ENCODE data around the gene LIPA.
A peak's percentile ranks its signal among the peaks of the same experiment; 100 is the strongest.
"Not testable (repeated sequence)": the region's sequence is repeated elsewhere in the genome, so short reads cannot be mapped to it uniquely, and the experiment has no call there.

LIPA gene

GRCh38 chr10:89256962-89257361, 5.4 kb upstream of the LIPA start:
- Histone ChIP-seq H3K4me1 (ENCODE audit: control insufficient read depth in 1 of 2, insufficient read depth in 2 of 2, low read length in 2 of 2) (no peaks in the 10 kb centered on the region), H3K36me3 (ENCODE audit: control insufficient read depth in 1 of 2, insufficient read depth in 2 of 2, low read length in 2 of 2) (no peaks in the 10 kb centered on the region), H3K27me3 (ENCODE audit: control insufficient read depth in 1 of 2, insufficient read depth in 2 of 2, low read length in 2 of 2) (no peaks in the 10 kb centered on the region), H3K27ac (ENCODE audit: low read depth, low read length) (no peak overlapping the region), H3K4me3 (ENCODE audit: low read depth in 1 of 2, low read length in 2 of 2) (no peak overlapping the region), H3K9me3 (ENCODE audit: control insufficient read depth in 1 of 2, low read length in 2 of 2) (peaks cover 0 to 2% of the 10 kb centered on the region in 2 donors), H3K9ac (ENCODE audit: low read depth in 1 of 2, low read length in 2 of 2) (no peak overlapping the region)

DNA sequence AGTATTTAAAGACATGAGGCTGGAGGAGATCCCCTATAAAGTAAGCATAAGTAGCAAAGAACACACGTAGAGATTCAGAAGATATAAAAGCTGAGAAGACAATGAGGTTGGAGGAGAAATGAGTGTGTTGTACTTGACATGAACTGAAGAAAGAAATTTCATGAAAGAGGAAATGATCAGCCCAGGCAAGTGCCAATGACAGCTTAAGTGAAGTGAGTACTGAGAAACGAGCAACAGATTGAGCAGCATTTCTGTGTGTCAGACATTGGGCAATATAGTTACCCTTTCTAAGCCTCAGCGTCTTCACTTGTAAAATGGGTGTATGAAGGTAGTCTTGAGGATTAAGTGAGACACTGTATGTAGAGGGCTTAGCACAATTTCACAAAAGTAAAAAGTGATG, 4.8 kb upstream of the LIPA start:
- no peak overlapping the region for H3K27ac ChIP-seq (ENCODE audit: low read depth, low read length)
- H3K4me1 ChIP-seq (ENCODE audit: control insufficient read depth in 1 of 2, insufficient read depth in 2 of 2, low read length in 2 of 2), result peaks cover 0 to under 1% of the 10 kb centered on the region in 2 donors
- no peak overlapping the region for H3K9ac ChIP-seq (ENCODE audit: low read depth in 1 of 2, low read length in 2 of 2)
- no peak overlapping the region for H3K4me3 ChIP-seq (ENCODE audit: low read depth in 1 of 2, low read length in 2 of 2)
- no peaks in the 10 kb centered on the region for H3K36me3 ChIP-seq (ENCODE audit: control insufficient read depth in 1 of 2, insufficient read depth in 2 of 2, low read length in 2 of 2)
- H3K27me3 ChIP-seq (ENCODE audit: control insufficient read depth in 1 of 2, insufficient read depth in 2 of 2, low read length in 2 of 2), result no peaks in the 10 kb centered on the region
- peaks cover 0 to 2% of the 10 kb centered on the region in 2 donors for H3K9me3 ChIP-seq (ENCODE audit: control insufficient read depth in 1 of 2, low read length in 2 of 2)

DNA sequence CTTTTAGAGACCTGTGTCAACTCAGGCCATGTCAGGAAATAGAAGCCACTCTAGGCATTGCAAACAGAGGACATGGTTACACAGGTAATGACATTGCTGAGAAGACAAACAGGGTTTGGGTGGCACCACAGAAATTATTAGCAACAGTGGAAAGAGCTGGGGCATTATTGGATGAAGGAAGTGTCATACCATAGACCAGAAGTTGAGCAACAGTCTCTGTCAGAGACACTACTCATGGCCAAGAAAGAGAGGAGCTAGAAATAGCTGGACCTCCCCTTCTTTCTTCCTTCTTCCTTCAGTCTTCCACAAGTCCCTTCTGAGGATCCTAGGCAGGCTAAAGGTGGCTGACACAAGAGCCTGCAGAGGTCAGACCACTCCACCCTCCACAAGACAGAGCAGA, 4.2 kb upstream of the LIPA start:
- H3K4me1 ChIP-seq (ENCODE audit: control insufficient read depth in 1 of 2, insufficient read depth in 2 of 2, low read length in 2 of 2), result peaks cover 3 to 5% of the 10 kb centered on the region in 2 donors
- H3K9me3 ChIP-seq (ENCODE audit: control insufficient read depth in 1 of 2, low read length in 2 of 2), result peaks cover 0 to 2% of the 10 kb centered on the region in 2 donors
- no peaks in the 10 kb centered on the region for H3K27me3 ChIP-seq (ENCODE audit: control insufficient read depth in 1 of 2, insufficient read depth in 2 of 2, low read length in 2 of 2)
- no peak overlapping the region for H3K4me3 ChIP-seq (ENCODE audit: low read depth in 1 of 2, low read length in 2 of 2)
- H3K27ac ChIP-seq (ENCODE audit: low read depth, low read length), result no peak overlapping the region
- no peak overlapping the region for H3K9ac ChIP-seq (ENCODE audit: low read depth in 1 of 2, low read length in 2 of 2)
- H3K36me3 ChIP-seq (ENCODE audit: control insufficient read depth in 1 of 2, insufficient read depth in 2 of 2, low read length in 2 of 2), result no peaks in the 10 kb centered on the region

GRCh38 chr10:89255091-89255579, 3.6 kb upstream of the LIPA start:
- not testable (repeated sequence) for H3K4me1 ChIP-seq (ENCODE audit: control insufficient read depth in 1 of 2, insufficient read depth in 2 of 2, low read length in 2 of 2); H3K27me3 ChIP-seq (ENCODE audit: control insufficient read depth in 1 of 2, insufficient read depth in 2 of 2, low read length in 2 of 2); H3K27ac ChIP-seq (ENCODE audit: low read depth, low read length); H3K9ac ChIP-seq (ENCODE audit: low read depth in 1 of 2, low read length in 2 of 2); H3K36me3 ChIP-seq (ENCODE audit: control insufficient read depth in 1 of 2, insufficient read depth in 2 of 2, low read length in 2 of 2); H3K4me3 ChIP-seq (ENCODE audit: low read depth in 1 of 2, low read length in 2 of 2); H3K9me3 ChIP-seq (ENCODE audit: control insufficient read depth in 1 of 2, low read length in 2 of 2)

DNA sequence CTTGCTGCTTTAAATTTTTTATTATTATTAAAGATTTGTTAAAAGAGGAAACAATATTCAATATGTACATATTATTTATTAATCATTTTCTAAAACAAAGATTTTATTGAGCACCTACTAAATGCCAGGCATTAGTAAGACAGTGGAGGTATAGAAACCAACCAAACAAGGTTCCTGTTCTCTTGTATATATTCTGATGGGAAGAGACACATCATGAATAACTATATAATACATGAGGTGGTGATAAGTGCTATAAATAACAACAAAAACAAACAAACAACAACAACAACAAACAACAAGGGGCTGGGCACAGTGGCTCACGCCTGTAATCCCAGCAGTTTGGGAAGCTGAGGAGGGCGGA, 630 bp upstream of the LIPA start:
- Histone ChIP-seq H3K4me1 (ENCODE audit: control insufficient read depth in 1 of 2, insufficient read depth in 2 of 2, low read length in 2 of 2) (peaks cover 9 to 10% of the 10 kb centered on the region in 2 donors), H3K27ac (ENCODE audit: low read depth, low read length) (no peak overlapping the region), H3K27me3 (ENCODE audit: control insufficient read depth in 1 of 2, insufficient read depth in 2 of 2, low read length in 2 of 2) (no peaks in the 10 kb centered on the region), H3K36me3 (ENCODE audit: control insufficient read depth in 1 of 2, insufficient read depth in 2 of 2, low read length in 2 of 2) (no peaks in the 10 kb centered on the region), H3K9ac (ENCODE audit: low read depth in 1 of 2, low read length in 2 of 2) (peak overlapping the region in 1 of 2 donors; percentile 59), H3K4me3 (ENCODE audit: low read depth in 1 of 2, low read length in 2 of 2) (peak overlapping the region; percentile 81 to 96), H3K9me3 (ENCODE audit: control insufficient read depth in 1 of 2, low read length in 2 of 2) (peaks cover 0 to 2% of the 10 kb centered on the region in 2 donors)

GRCh38 chr10:89250865-89251408, 638 bp downstream of the LIPA start:
- Histone ChIP-seq H3K4me3 (ENCODE audit: low read depth in 1 of 2, low read length in 2 of 2) (peak overlapping the region; percentile 81 to 96), H3K4me1 (ENCODE audit: control insufficient read depth in 1 of 2, insufficient read depth in 2 of 2, low read length in 2 of 2) (peaks cover 9 to 10% of the 10 kb centered on the region in 2 donors), H3K36me3 (ENCODE audit: control insufficient read depth in 1 of 2, insufficient read depth in 2 of 2, low read length in 2 of 2) (no peaks in the 10 kb centered on the region), H3K27me3 (ENCODE audit: control insufficient read depth in 1 of 2, insufficient read depth in 2 of 2, low read length in 2 of 2) (no peaks in the 10 kb centered on the region), H3K9me3 (ENCODE audit: control insufficient read depth in 1 of 2, low read length in 2 of 2) (peaks cover 0 to 2% of the 10 kb centered on the region in 2 donors), H3K27ac (ENCODE audit: low read depth, low read length) (peak overlapping the region; percentile 62), H3K9ac (ENCODE audit: low read depth in 1 of 2, low read length in 2 of 2) (peak overlapping the region; percentile 59 to 88)

- Histone ChIP-seq H3K9ac (ENCODE audit: low read depth in 1 of 2, low read length in 2 of 2) (no peak overlapping the region), H3K4me1 (ENCODE audit: control insufficient read depth in 1 of 2, insufficient read depth in 2 of 2, low read length in 2 of 2) (peaks cover 9 to 10% of the 10 kb centered on the region in 2 donors), H3K4me3 (ENCODE audit: low read depth in 1 of 2, low read length in 2 of 2) (no peak overlapping the region), H3K27me3 (ENCODE audit: control insufficient read depth in 1 of 2, insufficient read depth in 2 of 2, low read length in 2 of 2) (no peaks in the 10 kb centered on the region), H3K9me3 (ENCODE audit: control insufficient read depth in 1 of 2, low read length in 2 of 2) (no peaks in the 10 kb centered on the region), H3K27ac (ENCODE audit: low read depth, low read length) (no peak overlapping the region), H3K36me3 (ENCODE audit: control insufficient read depth in 1 of 2, insufficient read depth in 2 of 2, low read length in 2 of 2) (no peaks in the 10 kb centered on the region)
These were observed 2.6 kb downstream of the LIPA start for GRCh38 chr10:89248990-89249389.

GRCh38 chr10:89247623-89248022, 4.0 kb downstream of the LIPA start:
- not testable (repeated sequence) for H3K4me3 ChIP-seq (ENCODE audit: low read depth in 1 of 2, low read length in 2 of 2); H3K9ac ChIP-seq (ENCODE audit: low read depth in 1 of 2, low read length in 2 of 2); H3K9me3 ChIP-seq (ENCODE audit: control insufficient read depth in 1 of 2, low read length in 2 of 2); H3K27ac ChIP-seq (ENCODE audit: low read depth, low read length); H3K36me3 ChIP-seq (ENCODE audit: control insufficient read depth in 1 of 2, insufficient read depth in 2 of 2, low read length in 2 of 2); H3K27me3 ChIP-seq (ENCODE audit: control insufficient read depth in 1 of 2, insufficient read depth in 2 of 2, low read length in 2 of 2)
- H3K4me1 ChIP-seq (ENCODE audit: control insufficient read depth in 1 of 2, insufficient read depth in 2 of 2, low read length in 2 of 2), result peaks cover 10 to 16% of the 10 kb centered on the region in 2 donors

GRCh38 chr10:89245802-89246201, 5.8 kb downstream of the LIPA start:
- Histone ChIP-seq H3K4me1 (ENCODE audit: control insufficient read depth in 1 of 2, insufficient read depth in 2 of 2, low read length in 2 of 2) (peaks cover 21 to 30% of the 10 kb centered on the region in 2 donors), H3K9ac (ENCODE audit: low read depth in 1 of 2, low read length in 2 of 2) (no peak overlapping the region)

DNA sequence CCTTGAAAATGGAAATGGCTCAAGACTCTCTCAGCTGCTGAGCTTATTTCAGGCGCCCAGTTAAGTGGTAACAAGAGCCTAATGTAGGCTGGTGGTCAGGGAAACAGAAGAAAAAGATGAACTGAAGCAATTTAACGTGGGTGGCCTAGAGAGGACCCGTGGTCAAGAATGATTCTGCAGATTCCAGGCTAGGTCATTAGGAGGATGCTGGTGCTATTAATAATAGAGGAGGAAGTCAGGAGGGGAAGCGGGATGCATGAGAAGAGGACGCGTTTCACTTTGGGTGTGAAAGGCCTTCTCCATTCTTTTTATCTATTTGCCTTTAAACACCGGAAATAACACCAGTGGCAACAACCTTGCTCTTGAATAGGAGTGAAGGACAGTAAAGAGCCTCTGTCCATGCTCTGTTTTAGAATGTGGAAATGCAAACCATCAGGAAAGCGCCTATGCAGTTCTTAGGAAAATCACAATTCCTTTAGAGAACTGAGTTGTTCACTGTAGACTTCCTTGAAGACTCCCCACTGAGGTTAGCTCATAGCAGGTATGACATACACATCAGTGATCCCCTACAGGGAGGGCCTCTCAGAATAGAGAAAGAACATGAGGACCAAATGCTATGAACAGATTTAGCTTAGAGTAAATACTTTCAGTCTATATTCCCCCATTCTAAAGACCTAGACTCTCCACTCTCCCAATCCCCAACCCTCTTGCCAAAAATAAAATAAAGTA, 8.6 kb downstream of the LIPA start:
- peaks cover 9 to 13% of the 10 kb centered on the region in 2 donors for H3K36me3 ChIP-seq (ENCODE audit: control insufficient read depth in 1 of 2, insufficient read depth in 2 of 2, low read length in 2 of 2)
- no peaks in the 10 kb centered on the region for H3K27me3 ChIP-seq (ENCODE audit: control insufficient read depth in 1 of 2, insufficient read depth in 2 of 2, low read length in 2 of 2)
- peaks cover 20 to 26% of the 10 kb centered on the region in 2 donors for H3K4me1 ChIP-seq (ENCODE audit: control insufficient read depth in 1 of 2, insufficient read depth in 2 of 2, low read length in 2 of 2)
- no peak overlapping the region for H3K4me3 ChIP-seq (ENCODE audit: low read depth in 1 of 2, low read length in 2 of 2)
- H3K9ac ChIP-seq (ENCODE audit: low read depth in 1 of 2, low read length in 2 of 2), result no peak overlapping the region
- H3K9me3 ChIP-seq (ENCODE audit: control insufficient read depth in 1 of 2, low read length in 2 of 2), result no peaks in the 10 kb centered on the region
- H3K27ac ChIP-seq (ENCODE audit: low read depth, low read length), result no peak overlapping the region

More at GRCh38 chr10:89245802-89246201, 5.8 kb downstream of the LIPA start:
- Histone ChIP-seq H3K27ac (ENCODE audit: low read depth, low read length) (no peak overlapping the region), H3K4me3 (ENCODE audit: low read depth in 1 of 2, low read length in 2 of 2) (no peak overlapping the region), H3K9me3 (ENCODE audit: control insufficient read depth in 1 of 2, low read length in 2 of 2) (no peaks in the 10 kb centered on the region), H3K36me3 (ENCODE audit: control insufficient read depth in 1 of 2, insufficient read depth in 2 of 2, low read length in 2 of 2) (peaks cover 0 to 2% of the 10 kb centered on the region in 2 donors), H3K27me3 (ENCODE audit: control insufficient read depth in 1 of 2, insufficient read depth in 2 of 2, low read length in 2 of 2) (no peaks in the 10 kb centered on the region)

Measured in duodenal mucosa (tissue), 2 donors.